ENCODE measurements around the gene ZCCHC4.

GRCh38 chr4:25356068-25356467 lies 43.5 kb downstream of the ZCCHC4 start:
- TF ChIP-seq, protein P1, sequence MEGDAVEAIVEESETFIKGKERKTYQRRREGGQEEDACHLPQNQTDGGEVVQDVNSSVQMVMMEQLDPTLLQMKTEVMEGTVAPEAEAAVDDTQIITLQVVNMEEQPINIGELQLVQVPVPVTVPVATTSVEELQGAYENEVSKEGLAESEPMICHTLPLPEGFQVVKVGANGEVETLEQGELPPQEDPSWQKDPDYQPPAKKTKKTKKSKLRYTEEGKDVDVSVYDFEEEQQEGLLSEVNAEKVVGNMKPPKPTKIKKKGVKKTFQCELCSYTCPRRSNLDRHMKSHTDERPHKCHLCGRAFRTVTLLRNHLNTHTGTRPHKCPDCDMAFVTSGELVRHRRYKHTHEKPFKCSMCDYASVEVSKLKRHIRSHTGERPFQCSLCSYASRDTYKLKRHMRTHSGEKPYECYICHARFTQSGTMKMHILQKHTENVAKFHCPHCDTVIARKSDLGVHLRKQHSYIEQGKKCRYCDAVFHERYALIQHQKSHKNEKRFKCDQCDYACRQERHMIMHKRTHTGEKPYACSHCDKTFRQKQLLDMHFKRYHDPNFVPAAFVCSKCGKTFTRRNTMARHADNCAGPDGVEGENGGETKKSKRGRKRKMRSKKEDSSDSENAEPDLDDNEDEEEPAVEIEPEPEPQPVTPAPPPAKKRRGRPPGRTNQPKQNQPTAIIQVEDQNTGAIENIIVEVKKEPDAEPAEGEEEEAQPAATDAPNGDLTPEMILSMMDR (IDR thresholded peaks at IDR 0.05): no peak
- TF ChIP-seq, protein P2, sequence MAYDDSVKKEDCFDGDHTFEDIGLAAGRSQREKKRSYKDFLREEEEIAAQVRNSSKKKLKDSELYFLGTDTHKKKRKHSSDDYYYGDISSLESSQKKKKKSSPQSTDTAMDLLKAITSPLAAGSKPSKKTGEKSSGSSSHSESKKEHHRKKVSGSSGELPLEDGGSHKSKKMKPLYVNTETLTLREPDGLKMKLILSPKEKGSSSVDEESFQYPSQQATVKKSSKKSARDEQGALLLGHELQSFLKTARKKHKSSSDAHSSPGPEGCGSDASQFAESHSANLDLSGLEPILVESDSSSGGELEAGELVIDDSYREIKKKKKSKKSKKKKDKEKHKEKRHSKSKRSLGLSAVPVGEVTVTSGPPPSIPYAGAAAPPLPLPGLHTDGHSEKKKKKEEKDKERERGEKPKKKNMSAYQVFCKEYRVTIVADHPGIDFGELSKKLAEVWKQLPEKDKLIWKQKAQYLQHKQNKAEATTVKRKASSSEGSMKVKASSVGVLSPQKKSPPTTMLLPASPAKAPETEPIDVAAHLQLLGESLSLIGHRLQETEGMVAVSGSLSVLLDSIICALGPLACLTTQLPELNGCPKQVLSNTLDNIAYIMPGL (CRISPR knock-in tag; IDR thresholded peaks at IDR 0.05; ENCODE audit: borderline replicate concordance): no peak
- no peak for TF ChIP-seq MYC (IDR thresholded peaks at IDR 0.05; ENCODE audit: borderline replicate concordance, low read length)
- TF ChIP-seq POLR2A (IDR thresholded peaks at IDR 0.05; ENCODE audit: low read length): no peak
- TF ChIP-seq NR3C1 (IDR thresholded peaks at IDR 0.05): no peak
- TF ChIP-seq FOXS1 (CRISPR knock-in tag; IDR thresholded peaks at IDR 0.05): no peak
